AG09309 (cell line): Measurements from ENCODE around the gene HTRA1.
A peak's percentile ranks its signal among the peaks of the same experiment; 100 is the strongest.

Experiments
- DNase-seq: peaks from one replicate; pipeline ENCODE4 v3.0.0-alpha.2; 2010; ENCODE audit warnings: low read depth
- H3K4me3 ChIP-seq: 2 replicates; pipeline ENCODE4 v1.5.1; 2011; ENCODE audit warnings: mild to moderate bottlenecking, low read depth, low read length, moderate library complexity; ENCODE audit not compliant: control insufficient read depth
- TF ChIP-seq, protein P1 (sequence below): IDR thresholded peaks from 2 replicates; pipeline ENCODE4 v1.5.1; 2011; ENCODE audit warnings: mild to moderate bottlenecking, low read depth, low read length, inconsistent platforms; ENCODE audit not compliant: insufficient read depth, control insufficient read depth; ENCODE audit errors: missing control alignments

The HTRA1 gene

DNA sequence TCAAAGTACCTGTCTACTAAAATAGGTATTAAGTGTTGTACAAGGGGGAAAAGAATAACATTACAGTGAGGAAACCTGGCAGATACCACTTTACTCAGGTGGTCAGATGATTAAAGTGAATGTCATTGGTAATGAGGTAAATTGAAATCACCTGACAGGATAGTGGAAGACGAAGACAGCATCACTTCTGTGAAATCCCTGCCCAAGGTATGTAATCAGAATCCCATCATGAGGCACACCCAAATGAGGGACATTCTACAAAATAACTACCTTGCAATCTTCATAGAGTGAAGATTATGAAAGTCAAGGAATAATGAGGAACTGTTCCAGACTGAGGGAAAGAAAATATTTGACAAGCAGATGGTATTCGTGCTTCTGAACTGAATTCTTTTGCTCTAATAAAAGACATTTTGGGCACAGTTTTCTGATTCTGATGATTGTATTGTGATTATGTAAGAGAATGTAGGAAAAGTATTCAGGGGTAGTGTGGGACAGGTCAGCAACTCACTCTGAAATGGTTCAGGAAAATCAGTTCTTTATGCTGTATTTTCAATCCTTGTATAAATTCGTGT lies 40.2 kb upstream of the HTRA1 start:
- TF ChIP-seq, protein P1, sequence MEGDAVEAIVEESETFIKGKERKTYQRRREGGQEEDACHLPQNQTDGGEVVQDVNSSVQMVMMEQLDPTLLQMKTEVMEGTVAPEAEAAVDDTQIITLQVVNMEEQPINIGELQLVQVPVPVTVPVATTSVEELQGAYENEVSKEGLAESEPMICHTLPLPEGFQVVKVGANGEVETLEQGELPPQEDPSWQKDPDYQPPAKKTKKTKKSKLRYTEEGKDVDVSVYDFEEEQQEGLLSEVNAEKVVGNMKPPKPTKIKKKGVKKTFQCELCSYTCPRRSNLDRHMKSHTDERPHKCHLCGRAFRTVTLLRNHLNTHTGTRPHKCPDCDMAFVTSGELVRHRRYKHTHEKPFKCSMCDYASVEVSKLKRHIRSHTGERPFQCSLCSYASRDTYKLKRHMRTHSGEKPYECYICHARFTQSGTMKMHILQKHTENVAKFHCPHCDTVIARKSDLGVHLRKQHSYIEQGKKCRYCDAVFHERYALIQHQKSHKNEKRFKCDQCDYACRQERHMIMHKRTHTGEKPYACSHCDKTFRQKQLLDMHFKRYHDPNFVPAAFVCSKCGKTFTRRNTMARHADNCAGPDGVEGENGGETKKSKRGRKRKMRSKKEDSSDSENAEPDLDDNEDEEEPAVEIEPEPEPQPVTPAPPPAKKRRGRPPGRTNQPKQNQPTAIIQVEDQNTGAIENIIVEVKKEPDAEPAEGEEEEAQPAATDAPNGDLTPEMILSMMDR, result no peak
- peak; percentile 37 for DNase-seq
- no peak overlapping the region for H3K4me3 ChIP-seq

DNA sequence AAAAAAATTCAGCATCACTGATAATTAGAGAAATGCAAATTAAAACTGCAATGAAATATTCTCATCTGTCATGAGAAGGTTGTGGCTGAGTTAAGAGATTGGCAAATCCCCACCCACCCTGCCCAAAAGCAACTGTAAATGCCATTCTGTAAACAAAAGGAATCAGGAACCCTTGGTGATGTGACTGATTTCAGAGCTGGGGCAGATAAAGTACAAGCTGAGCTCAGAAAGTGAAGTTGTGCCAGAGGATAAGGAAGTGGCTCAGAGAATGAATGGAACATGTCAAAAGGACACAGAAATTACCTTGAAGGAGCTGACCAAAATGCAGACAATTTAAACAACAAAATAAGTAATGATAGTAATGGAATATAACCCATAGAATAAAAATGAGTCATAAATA lies 39.6 kb upstream of the HTRA1 start:
- no peak overlapping the region for H3K4me3 ChIP-seq
- TF ChIP-seq, protein P1, result no peak
- no peak for DNase-seq

DNA sequence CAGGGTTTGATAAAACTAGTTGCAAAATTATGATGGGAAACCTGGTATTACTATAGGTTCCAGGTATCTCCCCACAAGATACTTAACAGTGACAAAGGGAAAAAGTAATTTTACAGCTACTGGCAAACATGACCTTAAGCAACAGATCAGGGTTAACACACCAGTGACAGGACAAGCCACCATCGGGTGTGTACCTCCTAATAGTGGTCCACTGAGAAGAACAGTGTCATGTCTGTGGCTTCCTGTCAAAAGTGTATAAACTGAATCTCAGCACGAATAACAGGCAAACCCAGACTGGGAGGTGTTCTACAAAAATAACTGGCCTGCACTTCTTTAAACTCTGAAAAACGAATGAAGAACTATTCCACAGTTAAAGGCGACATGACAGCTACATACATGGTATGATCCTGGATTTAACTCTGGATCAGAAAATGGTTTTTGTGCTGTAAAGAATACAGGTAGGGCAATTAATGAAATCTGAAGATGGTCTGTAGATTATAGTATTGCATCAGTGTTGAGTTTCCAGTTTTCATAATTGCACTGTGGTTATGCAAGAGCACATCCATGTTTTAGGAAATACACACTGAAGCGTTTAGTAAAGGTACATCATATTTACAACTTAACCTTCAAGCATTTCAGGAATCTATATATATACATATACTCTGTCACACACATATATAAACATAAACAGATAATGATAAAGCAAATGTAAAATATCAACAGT lies 38.9 kb upstream of the HTRA1 start:
- no peak overlapping the region for H3K4me3 ChIP-seq
- TF ChIP-seq, protein P1, result no peak
- no peak for DNase-seq

DNA sequence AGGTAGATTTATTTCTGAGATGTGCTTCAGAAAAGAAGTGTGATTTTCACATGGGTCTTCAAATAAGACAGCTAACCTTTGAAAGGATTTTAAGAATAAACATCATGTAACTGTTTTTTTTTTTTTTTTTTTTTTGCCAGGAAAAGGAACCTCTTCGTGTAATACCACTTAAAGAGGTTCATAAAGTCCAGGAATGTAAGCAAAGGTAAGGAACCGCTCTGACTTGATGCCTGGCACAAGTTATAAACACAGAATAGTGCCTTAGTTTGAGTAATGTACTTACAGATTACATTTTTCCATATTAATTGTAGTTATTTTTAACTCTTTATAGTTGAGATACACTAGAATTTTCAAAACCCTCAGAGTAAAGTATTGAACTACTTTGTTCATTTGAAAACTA lies 37.3 kb upstream of the HTRA1 start:
- TF ChIP-seq, protein P1, result no peak
- no peak for DNase-seq
- no peak overlapping the region for H3K4me3 ChIP-seq

DNA sequence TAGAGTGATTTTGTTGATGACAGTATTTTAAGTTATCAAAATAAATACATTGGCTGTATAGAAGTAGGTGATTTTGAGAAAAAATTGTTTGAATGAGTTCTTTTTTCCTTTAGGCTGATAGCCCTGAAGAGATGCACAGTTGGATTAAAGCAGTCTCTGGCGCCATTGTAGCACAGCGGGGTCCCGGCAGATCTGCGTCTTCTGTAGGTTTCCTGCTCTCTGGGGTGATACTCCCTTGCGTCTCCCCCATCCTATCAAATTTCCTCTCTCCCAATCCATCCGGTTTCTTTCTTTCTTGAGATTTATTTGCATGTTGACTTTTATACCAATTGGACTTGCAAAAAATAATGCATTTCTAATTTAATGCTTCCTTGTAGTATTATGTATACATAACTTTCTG lies 34.5 kb upstream of the HTRA1 start:
- no peak for DNase-seq
- H3K4me3 ChIP-seq, result no peak overlapping the region
- TF ChIP-seq, protein P1, result no peak

DNA sequence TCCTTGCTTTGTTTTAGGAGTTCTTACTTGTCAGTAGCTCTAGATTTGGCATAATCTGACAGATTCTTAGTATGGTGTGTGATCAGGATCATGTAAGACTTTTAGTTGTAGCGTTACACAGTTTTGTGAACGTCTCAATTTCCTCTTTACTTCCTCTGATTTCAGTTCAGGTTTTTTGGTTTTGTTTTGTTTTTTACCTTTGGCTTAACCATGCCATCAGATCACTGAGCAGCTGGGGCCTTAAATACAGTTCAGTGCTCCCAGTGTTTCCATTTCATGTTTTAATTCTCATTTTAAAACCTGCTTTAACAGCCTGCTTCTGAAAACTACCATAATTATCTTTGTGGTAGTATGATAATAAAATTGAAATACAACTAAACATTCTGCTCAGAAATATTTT lies 34.1 kb upstream of the HTRA1 start:
- H3K4me3 ChIP-seq, result no peak overlapping the region
- no peak for DNase-seq
- TF ChIP-seq, protein P1, result no peak
